IMR-90 (cell line): ENCODE measurements around the gene NLGN1.

ENCODE experiments used
- BHLHE40 ChIP-seq: fragments of 150-350 bp; IDR thresholded peaks from 2 replicates; pipeline ENCODE4 v1.6.1; 2016; ENCODE audit warnings: mild to moderate bottlenecking, low read depth, low read length
- MAFK ChIP-seq: IDR thresholded peaks from 2 replicates; pipeline ENCODE4 v1.6.1; 2012; ENCODE audit warnings: low read depth, low read length, improper control_type of control experiment
- MAZ ChIP-seq: IDR thresholded peaks from 2 replicates; pipeline ENCODE4 v1.6.1; 2012; ENCODE audit warnings: low read depth, mild to moderate bottlenecking, low read length, improper control_type of control experiment, moderate library complexity, borderline replicate concordance
- NFE2L2 ChIP-seq: fragments of 150-350 bp; IDR thresholded peaks from 2 replicates; pipeline ENCODE4 v1.6.1; 2016; ENCODE audit warnings: low read depth, mild to moderate bottlenecking, low read length
- POLR2A ChIP-seq: IDR thresholded peaks from 2 replicates; pipeline ENCODE4 v1.6.1; 2012; ENCODE audit warnings: mild to moderate bottlenecking, low read depth, low read length
- RAD21 ChIP-seq: IDR thresholded peaks from 2 replicates; pipeline ENCODE4 v1.6.1; 2012; ENCODE audit warnings: low read length, improper control_type of control experiment
- RCOR1 ChIP-seq: IDR thresholded peaks from 2 replicates; pipeline ENCODE4 v1.6.1; 2012; ENCODE audit warnings: mild to moderate bottlenecking, low read length, improper control_type of control experiment; ENCODE audit not compliant: insufficient replicate concordance
- RFX5 ChIP-seq: IDR thresholded peaks from 2 replicates; pipeline ENCODE4 v1.8.0; 2012; ENCODE audit warnings: low read depth, mild to moderate bottlenecking, low read length, moderate library complexity
- TF ChIP-seq, protein P1 (sequence below): conservative IDR thresholded peaks from 2 replicates; pipeline ENCODE4 v1.5.1; 2012; ENCODE audit warnings: mild to moderate bottlenecking, low read depth, low read length, improper control_type of control experiment
- TF ChIP-seq, protein P2 (sequence below): fragments of 150-350 bp; IDR thresholded peaks from 2 replicates; pipeline ENCODE4 v1.6.1; 2017; ENCODE audit warnings: mild to moderate bottlenecking, antibody characterized with exemption, low read length, low read depth
- TF ChIP-seq, protein P3 (sequence below): fragments of 150-350 bp; IDR thresholded peaks from 2 replicates; pipeline ENCODE4 v1.6.1; 2016; ENCODE audit warnings: low read depth, mild to moderate bottlenecking, low read length, moderate library complexity, borderline replicate concordance

DNA sequence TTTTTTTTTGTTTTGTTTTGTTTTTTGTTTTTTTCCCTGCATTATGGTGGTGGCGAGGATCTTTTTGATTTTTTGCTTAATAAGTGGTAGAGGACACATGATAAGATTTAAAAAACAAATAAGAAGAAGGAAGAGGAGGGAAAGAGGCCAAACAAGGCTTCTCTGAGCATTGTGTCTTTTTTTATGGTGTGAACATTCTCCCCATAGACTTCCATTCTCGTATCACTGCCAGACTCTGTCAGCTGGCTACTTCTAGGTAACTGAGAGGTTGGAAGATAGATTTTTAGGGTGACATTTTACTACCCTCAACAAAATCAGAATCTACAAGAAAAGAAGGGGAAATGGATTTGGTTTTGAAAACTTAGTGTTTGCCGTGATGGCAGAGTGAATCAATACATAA is 3.8 kb downstream of the NLGN1 start:
- no peak for TF ChIP-seq POLR2A
- TF ChIP-seq, protein P1, sequence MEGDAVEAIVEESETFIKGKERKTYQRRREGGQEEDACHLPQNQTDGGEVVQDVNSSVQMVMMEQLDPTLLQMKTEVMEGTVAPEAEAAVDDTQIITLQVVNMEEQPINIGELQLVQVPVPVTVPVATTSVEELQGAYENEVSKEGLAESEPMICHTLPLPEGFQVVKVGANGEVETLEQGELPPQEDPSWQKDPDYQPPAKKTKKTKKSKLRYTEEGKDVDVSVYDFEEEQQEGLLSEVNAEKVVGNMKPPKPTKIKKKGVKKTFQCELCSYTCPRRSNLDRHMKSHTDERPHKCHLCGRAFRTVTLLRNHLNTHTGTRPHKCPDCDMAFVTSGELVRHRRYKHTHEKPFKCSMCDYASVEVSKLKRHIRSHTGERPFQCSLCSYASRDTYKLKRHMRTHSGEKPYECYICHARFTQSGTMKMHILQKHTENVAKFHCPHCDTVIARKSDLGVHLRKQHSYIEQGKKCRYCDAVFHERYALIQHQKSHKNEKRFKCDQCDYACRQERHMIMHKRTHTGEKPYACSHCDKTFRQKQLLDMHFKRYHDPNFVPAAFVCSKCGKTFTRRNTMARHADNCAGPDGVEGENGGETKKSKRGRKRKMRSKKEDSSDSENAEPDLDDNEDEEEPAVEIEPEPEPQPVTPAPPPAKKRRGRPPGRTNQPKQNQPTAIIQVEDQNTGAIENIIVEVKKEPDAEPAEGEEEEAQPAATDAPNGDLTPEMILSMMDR: no peak
- TF ChIP-seq RAD21: no peak
- no peak for TF ChIP-seq MAFK
- no peak for TF ChIP-seq RFX5
- TF ChIP-seq RCOR1: no peak
- TF ChIP-seq, protein P2, sequence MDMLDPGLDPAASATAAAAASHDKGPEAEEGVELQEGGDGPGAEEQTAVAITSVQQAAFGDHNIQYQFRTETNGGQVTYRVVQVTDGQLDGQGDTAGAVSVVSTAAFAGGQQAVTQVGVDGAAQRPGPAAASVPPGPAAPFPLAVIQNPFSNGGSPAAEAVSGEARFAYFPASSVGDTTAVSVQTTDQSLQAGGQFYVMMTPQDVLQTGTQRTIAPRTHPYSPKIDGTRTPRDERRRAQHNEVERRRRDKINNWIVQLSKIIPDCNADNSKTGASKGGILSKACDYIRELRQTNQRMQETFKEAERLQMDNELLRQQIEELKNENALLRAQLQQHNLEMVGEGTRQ: no peak
- TF ChIP-seq, protein P3, sequence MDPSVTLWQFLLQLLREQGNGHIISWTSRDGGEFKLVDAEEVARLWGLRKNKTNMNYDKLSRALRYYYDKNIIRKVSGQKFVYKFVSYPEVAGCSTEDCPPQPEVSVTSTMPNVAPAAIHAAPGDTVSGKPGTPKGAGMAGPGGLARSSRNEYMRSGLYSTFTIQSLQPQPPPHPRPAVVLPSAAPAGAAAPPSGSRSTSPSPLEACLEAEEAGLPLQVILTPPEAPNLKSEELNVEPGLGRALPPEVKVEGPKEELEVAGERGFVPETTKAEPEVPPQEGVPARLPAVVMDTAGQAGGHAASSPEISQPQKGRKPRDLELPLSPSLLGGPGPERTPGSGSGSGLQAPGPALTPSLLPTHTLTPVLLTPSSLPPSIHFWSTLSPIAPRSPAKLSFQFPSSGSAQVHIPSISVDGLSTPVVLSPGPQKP: no peak
- TF ChIP-seq BHLHE40: no peak
- no peak for TF ChIP-seq MAZ
- TF ChIP-seq NFE2L2: no peak
